NCI-H526 (cell line): ENCODE results near the gene GTPBP4.

ENCODE experiments used
- DNase-seq, 2 experiments: peaks; one replicate each; lab custom pipeline; 2025; lab: John Stamatoyannopoulos, UW

Gene GTPBP4

GRCh38 chr10:966466-967235 is 21.6 kb upstream of the GTPBP4 start:
- no peak for DNase-seq

GRCh38 chr10:968546-969199 is 19.6 kb upstream of the GTPBP4 start:
- DNase-seq, result no peak

- no peak for DNase-seq
Observed at GRCh38 chr10:969473-970150, 18.6 kb upstream of the GTPBP4 start.

GRCh38 chr10:970311-971149 is 17.7 kb upstream of the GTPBP4 start:
- no peak for DNase-seq

GRCh38 chr10:971150-971542 is 17.1 kb upstream of the GTPBP4 start:
- DNase-seq, result no peak

GRCh38 chr10:971613-972012 is 16.6 kb upstream of the GTPBP4 start:
- DNase-seq, result no peak

- DNase-seq, result no peak
Observed at GRCh38 chr10:972763-973162, 15.5 kb upstream of the GTPBP4 start.

GRCh38 chr10:974038-974784 is 14.0 kb upstream of the GTPBP4 start:
- DNase-seq, result no peak

- DNase-seq, result no peak
Observed at GRCh38 chr10:974785-975074, 13.5 kb upstream of the GTPBP4 start.

GRCh38 chr10:976316-976715 is 11.9 kb upstream of the GTPBP4 start:
- no peak for DNase-seq

- no peak for DNase-seq
Observed at GRCh38 chr10:978826-979421, 9.3 kb upstream of the GTPBP4 start.

GRCh38 chr10:980468-981093 is 7.7 kb upstream of the GTPBP4 start:
- DNase-seq, result no peak

- no peak for DNase-seq
Observed at GRCh38 chr10:983401-983800, 4.8 kb upstream of the GTPBP4 start.

GRCh38 chr10:983971-984655 is 4.1 kb upstream of the GTPBP4 start:
- no peak for DNase-seq

GRCh38 chr10:985361-985760 is 2.9 kb upstream of the GTPBP4 start:
- DNase-seq, result no peak

GRCh38 chr10:986137-986825 is 2.0 kb upstream of the GTPBP4 start:
- DNase-seq, result no peak

GRCh38 chr10:986881-987619 is 1.2 kb upstream of the GTPBP4 start:
- DNase-seq, result no peak

GRCh38 chr10:987620-987869 is 689 bp upstream of the GTPBP4 start:
- DNase-seq, result no peak
